ENCODE measurements around the gene TPSD1.

- TF ChIP-seq CTCF (IDR thresholded peaks at IDR 0.05; ENCODE audit: low read depth, low read length, poor library complexity, severe bottlenecking) (no peak), EZH2phosphoT487 (IDR thresholded peaks at IDR 0.05; ENCODE audit: borderline replicate concordance, low read length) (no peak)
These were observed 30.0 kb downstream of the TPSD1 start for GRCh38 chr16:1285669-1286512.

Measured in DOHH2 (cell line).